WTC11 (cell line): ENCODE results near the gene PCK2. TPM values are rescaled to one million over a fixed set of nuclear protein-coding genes. Genes with fewer than 3 reads are reported as not detected.
A peak's percentile ranks its signal among the peaks of the same experiment; 100 is the strongest.

Source experiments
- CBFB ChIP-seq: sonication (generic); formaldehyde crosslinking; IDR thresholded peaks from 2 replicates; pipeline ENCODE4 v1.8.1; 2022; ENCODE audit warnings: mild to moderate bottlenecking, low read depth, missing genetic modification reagents
- CREM ChIP-seq: sonication (generic); formaldehyde crosslinking; IDR thresholded peaks from 2 replicates; pipeline ENCODE4 v1.8.1; 2022; ENCODE audit warnings: mild to moderate bottlenecking, missing genetic modification reagents, moderate library complexity
- FOXP1 ChIP-seq: sonication (generic); formaldehyde crosslinking; IDR thresholded peaks from 2 replicates; pipeline ENCODE4 v1.8.0; 2022; ENCODE audit warnings: missing genetic modification reagents, mild to moderate bottlenecking, moderate library complexity, borderline replicate concordance
- GRHL2 ChIP-seq: fragments of 250-450 bp; sonication (Bioruptor Pico); IDR thresholded peaks from 2 replicates; pipeline ENCODE4 v1.8.0; 2022; ENCODE audit warnings: mild to moderate bottlenecking, moderate library complexity; ENCODE audit not compliant: insufficient replicate concordance, severe bottlenecking
- JAZF1 ChIP-seq: fragments of 250-450 bp; sonication (Bioruptor Pico); IDR thresholded peaks from 2 replicates; pipeline ENCODE4 v1.9.0; 2021; ENCODE audit warnings: moderate library complexity, mild to moderate bottlenecking, inconsistent platforms
- NFYB ChIP-seq: sonication (generic); formaldehyde crosslinking; conservative IDR thresholded peaks from 2 replicates; pipeline ENCODE4 v1.8.0; 2022; ENCODE audit warnings: low read depth, missing genetic modification reagents
- RELA ChIP-seq: sonication (generic); formaldehyde crosslinking; IDR thresholded peaks from 2 replicates; pipeline ENCODE4 v1.8.1; 2022; ENCODE audit warnings: missing genetic modification reagents, mild to moderate bottlenecking, borderline replicate concordance
- RORB ChIP-seq: fragments of 250-450 bp; sonication (Bioruptor Pico); IDR thresholded peaks from 2 replicates; pipeline ENCODE4 v1.9.0; 2021; ENCODE audit warnings: mild to moderate bottlenecking
- SMAD4 ChIP-seq: sonication (generic); formaldehyde crosslinking; IDR thresholded peaks from 2 replicates; pipeline ENCODE4 v1.8.0; 2022; ENCODE audit warnings: mild to moderate bottlenecking, missing genetic modification reagents
- SOX15 ChIP-seq: fragments of 250-450 bp; sonication (Bioruptor Pico); IDR thresholded peaks from 2 replicates; pipeline ENCODE4 v1.9.0; 2021; ENCODE audit warnings: mild to moderate bottlenecking
- TCF7 ChIP-seq: sonication (generic); formaldehyde crosslinking; IDR thresholded peaks from 2 replicates; pipeline ENCODE4 v1.8.0; 2022; ENCODE audit warnings: mild to moderate bottlenecking, low read depth, missing genetic modification reagents, moderate library complexity
- TEAD1 ChIP-seq: sonication (generic); formaldehyde crosslinking; IDR thresholded peaks from 2 replicates; pipeline ENCODE4 v1.8.0; 2022; ENCODE audit warnings: mild to moderate bottlenecking, missing genetic modification reagents
- ZNF121 ChIP-seq: sonication (generic); formaldehyde crosslinking; IDR thresholded peaks from 2 replicates; pipeline ENCODE4 v1.8.0; 2023; ENCODE audit warnings: missing genetic modification reagents
- ZNF219 ChIP-seq: sonication (generic); formaldehyde crosslinking; IDR thresholded peaks from 2 replicates; pipeline ENCODE4 v1.8.0; 2023; ENCODE audit warnings: missing genetic modification reagents, mild to moderate bottlenecking, borderline replicate concordance
- ZNF423 ChIP-seq: fragments of 250-450 bp; sonication (Bioruptor Pico); IDR thresholded peaks from 2 replicates; pipeline ENCODE4 v2.1.2; 2022; ENCODE audit warnings: mild to moderate bottlenecking, moderate library complexity
- ZNF671 ChIP-seq: fragments of 250-450 bp; sonication (Bioruptor Pico); IDR thresholded peaks from 2 replicates; pipeline ENCODE4 v1.8.0; 2021; ENCODE audit warnings: mild to moderate bottlenecking
- total RNA-seq: library from RNA; stranded (reverse); gene quantifications from 3 replicates; pipeline ENCODE4 v1.2.3, GENCODE V29; 2021
- TF ChIP-seq, protein P1 (sequence below): sonication (generic); formaldehyde crosslinking; IDR thresholded peaks from 2 replicates; pipeline ENCODE4 v1.8.0; 2022; ENCODE audit warnings: mild to moderate bottlenecking, missing genetic modification reagents
- TF ChIP-seq, protein P2 (sequence below): sonication (generic); formaldehyde crosslinking; IDR thresholded peaks from 2 replicates; pipeline ENCODE4 v1.8.1; 2023; ENCODE audit warnings: mild to moderate bottlenecking, missing genetic modification reagents
- TF ChIP-seq, protein P3 (sequence below): sonication (generic); formaldehyde crosslinking; IDR thresholded peaks from 2 replicates; pipeline ENCODE4 v1.8.1; 2023; ENCODE audit warnings: mild to moderate bottlenecking, missing genetic modification reagents
- TF ChIP-seq, protein P4 (sequence below): sonication (generic); formaldehyde crosslinking; IDR thresholded peaks from 2 replicates; pipeline ENCODE4 v1.8.0; 2023; ENCODE audit warnings: missing genetic modification reagents, mild to moderate bottlenecking, borderline replicate concordance
- TF ChIP-seq, protein P5 (sequence below): sonication (generic); formaldehyde crosslinking; IDR thresholded peaks from 2 replicates; pipeline ENCODE4 v1.8.1; 2023; ENCODE audit warnings: mild to moderate bottlenecking, missing genetic modification reagents, borderline replicate concordance
- TF ChIP-seq, protein P6 (sequence below): sonication (generic); formaldehyde crosslinking; IDR thresholded peaks from 2 replicates; pipeline ENCODE4 v1.8.1; 2023; ENCODE audit warnings: mild to moderate bottlenecking, moderate library complexity, missing genetic modification reagents
- TF ChIP-seq, protein P7 (sequence below): sonication (generic); formaldehyde crosslinking; IDR thresholded peaks from 2 replicates; pipeline ENCODE4 v1.8.0; 2022; ENCODE audit warnings: mild to moderate bottlenecking, missing genetic modification reagents

PCK2 gene
- total RNA-seq, 1 experiment from 2014 or later = 67.0 TPM

DNA sequence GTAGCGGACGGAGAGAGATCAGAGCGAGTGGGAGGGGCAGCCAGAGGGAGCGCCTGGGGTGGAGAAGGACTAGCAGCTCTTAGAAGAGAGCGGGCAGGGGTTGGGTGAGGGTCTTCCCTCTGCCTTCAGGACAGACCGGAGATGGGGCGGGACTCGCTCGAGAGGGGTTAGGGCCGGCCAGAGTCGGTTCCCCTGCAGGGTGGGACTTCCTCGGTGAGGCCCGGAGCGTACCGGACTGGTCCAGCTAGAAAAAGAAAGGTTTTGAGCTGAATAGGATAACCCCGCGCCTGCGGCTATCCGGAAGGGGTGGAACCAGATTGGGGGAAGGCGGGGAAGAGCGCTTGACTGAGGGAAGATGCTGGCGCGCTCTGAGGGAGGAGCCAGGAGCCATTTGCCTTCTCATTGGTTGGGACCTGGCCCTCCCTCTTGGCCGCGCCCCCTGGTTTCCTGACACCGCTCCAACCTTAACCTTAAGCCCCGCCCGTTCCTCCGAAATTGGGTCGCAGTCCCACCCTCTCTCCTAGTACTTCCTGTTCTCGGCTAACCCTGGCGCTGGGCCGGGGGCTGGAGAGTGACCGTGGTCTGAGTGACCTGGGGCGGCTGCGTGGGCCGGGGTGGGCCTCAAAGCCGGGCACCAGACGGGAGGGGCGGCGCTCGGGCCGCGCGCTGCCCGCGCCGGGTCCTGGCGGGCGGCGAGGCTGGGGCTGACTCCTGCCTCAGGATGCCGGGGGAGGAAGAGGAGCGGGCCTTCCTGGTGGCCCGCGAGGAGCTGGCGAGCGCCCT lies 53.1 kb downstream of the PCK2 start, which contains the start of gene RNF31 (continued):
- no peak for TF ChIP-seq GRHL2 (CRISPR knock-in tag)
- no peak for TF ChIP-seq ZNF423 (CRISPR knock-in tag)
- TF ChIP-seq, protein P1, sequence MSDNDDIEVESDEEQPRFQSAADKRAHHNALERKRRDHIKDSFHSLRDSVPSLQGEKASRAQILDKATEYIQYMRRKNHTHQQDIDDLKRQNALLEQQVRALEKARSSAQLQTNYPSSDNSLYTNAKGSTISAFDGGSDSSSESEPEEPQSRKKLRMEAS (CRISPR knock-in tag) = no peak
- no peak for TF ChIP-seq SOX15 (CRISPR knock-in tag)
- TF ChIP-seq, protein P2, sequence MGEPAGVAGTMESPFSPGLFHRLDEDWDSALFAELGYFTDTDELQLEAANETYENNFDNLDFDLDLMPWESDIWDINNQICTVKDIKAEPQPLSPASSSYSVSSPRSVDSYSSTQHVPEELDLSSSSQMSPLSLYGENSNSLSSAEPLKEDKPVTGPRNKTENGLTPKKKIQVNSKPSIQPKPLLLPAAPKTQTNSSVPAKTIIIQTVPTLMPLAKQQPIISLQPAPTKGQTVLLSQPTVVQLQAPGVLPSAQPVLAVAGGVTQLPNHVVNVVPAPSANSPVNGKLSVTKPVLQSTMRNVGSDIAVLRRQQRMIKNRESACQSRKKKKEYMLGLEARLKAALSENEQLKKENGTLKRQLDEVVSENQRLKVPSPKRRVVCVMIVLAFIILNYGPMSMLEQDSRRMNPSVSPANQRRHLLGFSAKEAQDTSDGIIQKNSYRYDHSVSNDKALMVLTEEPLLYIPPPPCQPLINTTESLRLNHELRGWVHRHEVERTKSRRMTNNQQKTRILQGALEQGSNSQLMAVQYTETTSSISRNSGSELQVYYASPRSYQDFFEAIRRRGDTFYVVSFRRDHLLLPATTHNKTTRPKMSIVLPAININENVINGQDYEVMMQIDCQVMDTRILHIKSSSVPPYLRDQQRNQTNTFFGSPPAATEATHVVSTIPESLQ (CRISPR knock-in tag) = no peak
- TF ChIP-seq, protein P3, sequence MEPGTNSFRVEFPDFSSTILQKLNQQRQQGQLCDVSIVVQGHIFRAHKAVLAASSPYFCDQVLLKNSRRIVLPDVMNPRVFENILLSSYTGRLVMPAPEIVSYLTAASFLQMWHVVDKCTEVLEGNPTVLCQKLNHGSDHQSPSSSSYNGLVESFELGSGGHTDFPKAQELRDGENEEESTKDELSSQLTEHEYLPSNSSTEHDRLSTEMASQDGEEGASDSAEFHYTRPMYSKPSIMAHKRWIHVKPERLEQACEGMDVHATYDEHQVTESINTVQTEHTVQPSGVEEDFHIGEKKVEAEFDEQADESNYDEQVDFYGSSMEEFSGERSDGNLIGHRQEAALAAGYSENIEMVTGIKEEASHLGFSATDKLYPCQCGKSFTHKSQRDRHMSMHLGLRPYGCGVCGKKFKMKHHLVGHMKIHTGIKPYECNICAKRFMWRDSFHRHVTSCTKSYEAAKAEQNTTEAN (CRISPR knock-in tag) = no peak
- no peak for TF ChIP-seq FOXP1 (CRISPR knock-in tag)
- no peak for TF ChIP-seq JAZF1 (CRISPR knock-in tag)
- no peak for TF ChIP-seq RORB (CRISPR knock-in tag)
- peak; percentile 36; the same call in 1 of the 2 replicates for TF ChIP-seq ZNF219
- no peak for TF ChIP-seq TCF7
- TF ChIP-seq ZNF671 (CRISPR knock-in tag) = no peak
- no peak for TF ChIP-seq CREM (CRISPR knock-in tag)
- TF ChIP-seq, protein P4, sequence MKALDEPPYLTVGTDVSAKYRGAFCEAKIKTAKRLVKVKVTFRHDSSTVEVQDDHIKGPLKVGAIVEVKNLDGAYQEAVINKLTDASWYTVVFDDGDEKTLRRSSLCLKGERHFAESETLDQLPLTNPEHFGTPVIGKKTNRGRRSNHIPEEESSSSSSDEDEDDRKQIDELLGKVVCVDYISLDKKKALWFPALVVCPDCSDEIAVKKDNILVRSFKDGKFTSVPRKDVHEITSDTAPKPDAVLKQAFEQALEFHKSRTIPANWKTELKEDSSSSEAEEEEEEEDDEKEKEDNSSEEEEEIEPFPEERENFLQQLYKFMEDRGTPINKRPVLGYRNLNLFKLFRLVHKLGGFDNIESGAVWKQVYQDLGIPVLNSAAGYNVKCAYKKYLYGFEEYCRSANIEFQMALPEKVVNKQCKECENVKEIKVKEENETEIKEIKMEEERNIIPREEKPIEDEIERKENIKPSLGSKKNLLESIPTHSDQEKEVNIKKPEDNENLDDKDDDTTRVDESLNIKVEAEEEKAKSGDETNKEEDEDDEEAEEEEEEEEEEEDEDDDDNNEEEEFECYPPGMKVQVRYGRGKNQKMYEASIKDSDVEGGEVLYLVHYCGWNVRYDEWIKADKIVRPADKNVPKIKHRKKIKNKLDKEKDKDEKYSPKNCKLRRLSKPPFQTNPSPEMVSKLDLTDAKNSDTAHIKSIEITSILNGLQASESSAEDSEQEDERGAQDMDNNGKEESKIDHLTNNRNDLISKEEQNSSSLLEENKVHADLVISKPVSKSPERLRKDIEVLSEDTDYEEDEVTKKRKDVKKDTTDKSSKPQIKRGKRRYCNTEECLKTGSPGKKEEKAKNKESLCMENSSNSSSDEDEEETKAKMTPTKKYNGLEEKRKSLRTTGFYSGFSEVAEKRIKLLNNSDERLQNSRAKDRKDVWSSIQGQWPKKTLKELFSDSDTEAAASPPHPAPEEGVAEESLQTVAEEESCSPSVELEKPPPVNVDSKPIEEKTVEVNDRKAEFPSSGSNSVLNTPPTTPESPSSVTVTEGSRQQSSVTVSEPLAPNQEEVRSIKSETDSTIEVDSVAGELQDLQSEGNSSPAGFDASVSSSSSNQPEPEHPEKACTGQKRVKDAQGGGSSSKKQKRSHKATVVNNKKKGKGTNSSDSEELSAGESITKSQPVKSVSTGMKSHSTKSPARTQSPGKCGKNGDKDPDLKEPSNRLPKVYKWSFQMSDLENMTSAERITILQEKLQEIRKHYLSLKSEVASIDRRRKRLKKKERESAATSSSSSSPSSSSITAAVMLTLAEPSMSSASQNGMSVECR (CRISPR knock-in tag) = peak; percentile 85
- TF ChIP-seq RELA (CRISPR knock-in tag) = no peak
- TF ChIP-seq ZNF121 (CRISPR knock-in tag) = no peak
- no peak for TF ChIP-seq CBFB (CRISPR knock-in tag)
- TF ChIP-seq, protein P5, sequence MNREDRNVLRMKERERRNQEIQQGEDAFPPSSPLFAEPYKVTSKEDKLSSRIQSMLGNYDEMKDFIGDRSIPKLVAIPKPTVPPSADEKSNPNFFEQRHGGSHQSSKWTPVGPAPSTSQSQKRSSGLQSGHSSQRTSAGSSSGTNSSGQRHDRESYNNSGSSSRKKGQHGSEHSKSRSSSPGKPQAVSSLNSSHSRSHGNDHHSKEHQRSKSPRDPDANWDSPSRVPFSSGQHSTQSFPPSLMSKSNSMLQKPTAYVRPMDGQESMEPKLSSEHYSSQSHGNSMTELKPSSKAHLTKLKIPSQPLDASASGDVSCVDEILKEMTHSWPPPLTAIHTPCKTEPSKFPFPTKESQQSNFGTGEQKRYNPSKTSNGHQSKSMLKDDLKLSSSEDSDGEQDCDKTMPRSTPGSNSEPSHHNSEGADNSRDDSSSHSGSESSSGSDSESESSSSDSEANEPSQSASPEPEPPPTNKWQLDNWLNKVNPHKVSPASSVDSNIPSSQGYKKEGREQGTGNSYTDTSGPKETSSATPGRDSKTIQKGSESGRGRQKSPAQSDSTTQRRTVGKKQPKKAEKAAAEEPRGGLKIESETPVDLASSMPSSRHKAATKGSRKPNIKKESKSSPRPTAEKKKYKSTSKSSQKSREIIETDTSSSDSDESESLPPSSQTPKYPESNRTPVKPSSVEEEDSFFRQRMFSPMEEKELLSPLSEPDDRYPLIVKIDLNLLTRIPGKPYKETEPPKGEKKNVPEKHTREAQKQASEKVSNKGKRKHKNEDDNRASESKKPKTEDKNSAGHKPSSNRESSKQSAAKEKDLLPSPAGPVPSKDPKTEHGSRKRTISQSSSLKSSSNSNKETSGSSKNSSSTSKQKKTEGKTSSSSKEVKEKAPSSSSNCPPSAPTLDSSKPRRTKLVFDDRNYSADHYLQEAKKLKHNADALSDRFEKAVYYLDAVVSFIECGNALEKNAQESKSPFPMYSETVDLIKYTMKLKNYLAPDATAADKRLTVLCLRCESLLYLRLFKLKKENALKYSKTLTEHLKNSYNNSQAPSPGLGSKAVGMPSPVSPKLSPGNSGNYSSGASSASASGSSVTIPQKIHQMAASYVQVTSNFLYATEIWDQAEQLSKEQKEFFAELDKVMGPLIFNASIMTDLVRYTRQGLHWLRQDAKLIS (CRISPR knock-in tag) = no peak
- 0 out of 2 replicates have a peak, but pooled peaks have one; percentile 22 for TF ChIP-seq SMAD4 (CRISPR knock-in tag)
- TF ChIP-seq TEAD1 (CRISPR knock-in tag) = peak; percentile 47; the same call in 1 of the 2 replicates
- TF ChIP-seq NFYB (CRISPR knock-in tag) = peak; percentile 49; the same call in 1 of the 2 replicates
- TF ChIP-seq, protein P6, sequence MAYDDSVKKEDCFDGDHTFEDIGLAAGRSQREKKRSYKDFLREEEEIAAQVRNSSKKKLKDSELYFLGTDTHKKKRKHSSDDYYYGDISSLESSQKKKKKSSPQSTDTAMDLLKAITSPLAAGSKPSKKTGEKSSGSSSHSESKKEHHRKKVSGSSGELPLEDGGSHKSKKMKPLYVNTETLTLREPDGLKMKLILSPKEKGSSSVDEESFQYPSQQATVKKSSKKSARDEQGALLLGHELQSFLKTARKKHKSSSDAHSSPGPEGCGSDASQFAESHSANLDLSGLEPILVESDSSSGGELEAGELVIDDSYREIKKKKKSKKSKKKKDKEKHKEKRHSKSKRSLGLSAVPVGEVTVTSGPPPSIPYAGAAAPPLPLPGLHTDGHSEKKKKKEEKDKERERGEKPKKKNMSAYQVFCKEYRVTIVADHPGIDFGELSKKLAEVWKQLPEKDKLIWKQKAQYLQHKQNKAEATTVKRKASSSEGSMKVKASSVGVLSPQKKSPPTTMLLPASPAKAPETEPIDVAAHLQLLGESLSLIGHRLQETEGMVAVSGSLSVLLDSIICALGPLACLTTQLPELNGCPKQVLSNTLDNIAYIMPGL (CRISPR knock-in tag) = no peak
- TF ChIP-seq, protein P7, sequence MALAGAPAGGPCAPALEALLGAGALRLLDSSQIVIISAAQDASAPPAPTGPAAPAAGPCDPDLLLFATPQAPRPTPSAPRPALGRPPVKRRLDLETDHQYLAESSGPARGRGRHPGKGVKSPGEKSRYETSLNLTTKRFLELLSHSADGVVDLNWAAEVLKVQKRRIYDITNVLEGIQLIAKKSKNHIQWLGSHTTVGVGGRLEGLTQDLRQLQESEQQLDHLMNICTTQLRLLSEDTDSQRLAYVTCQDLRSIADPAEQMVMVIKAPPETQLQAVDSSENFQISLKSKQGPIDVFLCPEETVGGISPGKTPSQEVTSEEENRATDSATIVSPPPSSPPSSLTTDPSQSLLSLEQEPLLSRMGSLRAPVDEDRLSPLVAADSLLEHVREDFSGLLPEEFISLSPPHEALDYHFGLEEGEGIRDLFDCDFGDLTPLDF (CRISPR knock-in tag) = no peak
